ENCODE measurements around the gene POLR1B.
A peak's percentile ranks its signal among the peaks of the same experiment; 100 is the strongest.
"Not testable (repeated sequence)": the region's sequence is repeated elsewhere in the genome, so short reads cannot be mapped to it uniquely, and the experiment has no call there.

Gene POLR1B

DNA sequence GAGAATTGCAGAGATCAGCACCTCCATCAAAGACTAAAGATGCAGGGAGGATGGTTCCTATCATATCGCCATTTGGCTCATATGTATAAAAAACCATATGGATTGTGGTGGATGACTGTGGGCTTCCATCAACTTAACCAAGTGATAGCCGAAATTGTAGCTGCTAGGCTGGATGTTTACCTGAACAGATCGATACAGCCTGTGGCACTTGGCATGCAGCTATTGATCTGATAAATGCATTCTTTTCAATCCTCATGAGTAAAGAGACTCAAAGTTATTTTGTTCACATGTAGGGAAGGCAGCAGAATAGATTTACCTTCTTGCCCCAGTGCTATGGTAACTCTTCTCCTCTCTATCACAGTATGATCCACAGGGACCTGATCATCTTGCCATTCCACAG lies 60.7 kb downstream of the POLR1B start:
- no peak for DNase-seq

DNA sequence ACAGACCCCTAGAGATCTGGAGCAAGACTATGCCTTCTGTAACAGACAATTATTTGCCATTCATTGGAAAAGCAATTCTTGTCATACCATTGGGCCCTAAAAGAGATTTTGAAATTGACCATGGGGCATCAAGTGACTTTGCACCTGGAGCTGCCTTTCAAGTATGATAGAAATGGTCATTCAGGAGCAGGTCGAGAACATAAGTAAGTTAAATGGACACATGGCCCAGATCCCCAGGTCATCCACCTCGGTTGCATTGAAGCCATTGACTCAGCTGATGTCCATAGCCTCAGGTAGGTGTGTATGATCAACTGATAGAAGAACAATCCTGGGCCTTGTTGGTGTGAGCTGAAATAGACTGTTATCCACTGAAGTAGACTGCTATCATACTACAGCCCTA lies 61.5 kb downstream of the POLR1B start:
- DNase-seq, result no peak

DNA sequence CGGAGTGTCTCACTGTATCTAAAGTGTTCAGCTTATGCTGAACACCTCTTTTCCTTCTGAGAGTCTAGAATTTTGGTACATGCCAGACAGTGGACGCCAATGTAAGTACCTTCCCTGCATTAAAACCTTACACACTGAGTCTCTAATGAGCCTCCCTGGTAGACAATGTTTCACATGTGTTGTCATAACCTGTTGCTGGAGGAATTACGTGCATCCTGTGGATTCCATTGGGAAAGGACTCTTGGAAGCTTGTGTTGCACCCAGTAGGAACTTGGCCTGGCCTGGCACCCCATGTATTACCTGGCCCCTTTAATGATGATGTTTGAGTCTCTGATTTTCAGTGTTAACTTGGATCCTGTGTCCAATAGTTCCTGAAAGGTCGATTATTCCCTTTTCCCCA lies 62.7 kb downstream of the POLR1B start:
- DNase-seq, result no peak

DNA sequence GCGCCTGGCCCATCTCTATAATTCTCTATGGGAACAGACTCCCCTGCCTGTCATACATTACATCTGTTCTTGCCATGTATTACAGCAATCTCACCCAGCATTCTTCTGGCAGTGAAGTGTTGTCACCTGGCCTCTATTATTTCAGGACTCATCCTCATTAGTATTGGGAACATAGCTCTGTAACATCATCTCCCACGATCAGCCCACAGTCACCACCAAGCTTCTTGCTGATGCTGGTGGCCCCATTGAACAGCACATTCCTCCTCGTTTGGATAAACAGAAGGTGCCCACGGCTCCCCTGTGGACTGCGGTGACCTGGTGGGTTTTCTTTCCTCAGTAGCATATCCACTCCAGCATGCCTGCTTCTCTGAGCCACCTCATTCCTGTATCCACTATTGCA lies 63.7 kb downstream of the POLR1B start:
- DNase-seq, result no peak

DNA sequence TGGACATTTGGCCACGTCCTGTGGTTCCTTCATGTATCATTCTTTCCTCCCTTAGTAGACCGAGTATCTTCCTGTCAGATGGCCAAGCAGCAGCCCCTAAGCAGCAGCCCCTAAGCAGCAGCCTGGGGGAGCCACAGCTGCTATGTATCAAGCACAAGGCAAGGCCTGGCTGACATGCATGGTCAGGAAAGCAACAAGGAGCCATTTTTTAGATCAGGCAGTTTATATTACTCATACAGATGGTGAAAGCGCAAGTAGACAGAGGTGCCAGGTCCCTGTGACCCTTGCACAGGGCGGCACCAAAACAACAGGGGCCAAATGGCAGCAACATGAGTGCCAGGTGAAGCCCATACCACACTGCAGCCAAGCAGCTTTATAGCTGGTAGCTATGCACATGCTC lies 64.3 kb downstream of the POLR1B start:
- DNase-seq, result no peak

DNA sequence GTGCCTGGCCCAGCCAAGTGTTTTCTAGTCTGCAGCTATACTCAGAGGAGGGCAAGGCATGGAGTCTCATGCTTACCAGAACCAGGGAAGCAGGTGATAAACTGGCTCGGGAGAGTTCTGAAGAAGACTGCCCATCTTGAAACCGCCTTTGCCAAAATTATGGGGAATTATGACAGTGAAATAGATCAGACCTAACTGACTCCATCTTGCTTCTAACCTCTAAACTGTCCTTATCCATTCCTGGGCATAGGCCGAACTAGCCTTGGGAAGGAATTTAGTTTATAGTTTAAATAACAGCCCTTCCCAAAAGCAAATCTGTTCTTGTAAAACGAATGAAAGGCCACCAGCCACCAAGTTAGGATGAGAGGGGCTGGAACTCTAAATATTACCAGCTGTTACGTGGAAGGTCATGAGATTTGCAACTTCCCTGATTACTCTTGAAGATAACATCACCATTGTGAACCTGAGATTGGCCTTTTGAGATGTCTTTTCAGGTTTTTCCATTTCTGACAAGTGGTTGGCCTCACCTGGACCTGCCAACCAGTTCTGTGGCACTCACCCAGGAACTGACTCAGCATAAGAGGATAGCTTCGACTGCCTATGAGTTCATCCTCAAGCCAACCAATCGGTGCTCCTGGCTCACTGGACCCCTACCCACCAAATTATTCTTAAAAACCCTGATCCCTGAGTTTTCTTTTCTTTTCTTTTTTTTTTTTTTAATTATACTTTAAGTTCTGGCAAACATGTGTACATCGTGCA lies 65.6 kb downstream of the POLR1B start:
- DNase-seq, result no peak

DNA sequence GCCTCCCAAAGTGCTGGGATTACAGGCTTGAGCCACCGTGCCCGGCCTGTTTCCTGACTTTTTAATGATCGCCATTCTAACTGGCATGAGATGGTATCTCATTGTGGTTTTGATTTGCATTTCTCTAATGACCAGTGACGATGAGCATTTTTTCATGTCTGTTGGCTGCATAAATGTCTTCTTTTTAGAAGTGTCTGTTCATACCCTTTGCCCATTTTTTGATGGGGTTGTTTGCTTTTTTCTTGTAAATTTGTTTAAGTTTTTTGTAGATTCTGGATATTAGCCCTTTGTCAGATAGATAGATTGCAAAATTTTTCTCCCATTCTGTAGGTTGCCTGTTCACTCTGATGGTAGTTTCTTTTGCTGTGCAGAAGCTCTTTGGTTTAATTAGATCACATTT lies 67.1 kb downstream of the POLR1B start:
- DNase-seq, result not testable (repeated sequence)

DNA sequence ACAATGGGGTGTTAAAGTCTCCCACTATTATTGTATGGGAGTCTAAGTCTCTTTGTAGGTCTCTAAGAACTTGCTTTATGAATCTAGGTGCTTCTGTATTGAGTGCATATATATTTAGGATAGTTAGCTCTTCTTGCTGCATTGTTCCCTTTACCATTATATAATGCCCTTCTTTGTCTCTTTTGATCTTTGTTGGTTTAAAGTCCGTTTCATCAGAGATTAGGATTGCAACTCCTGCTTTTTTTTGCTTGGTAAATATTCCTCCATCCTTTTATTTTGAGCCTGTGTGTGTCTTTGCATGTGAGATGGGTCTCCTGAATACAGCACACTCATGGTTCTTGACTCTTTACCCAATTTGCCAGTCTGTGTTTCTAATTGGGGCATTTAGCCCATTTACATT lies 70.0 kb downstream of the POLR1B start:
- not testable (repeated sequence) for DNase-seq

DNA sequence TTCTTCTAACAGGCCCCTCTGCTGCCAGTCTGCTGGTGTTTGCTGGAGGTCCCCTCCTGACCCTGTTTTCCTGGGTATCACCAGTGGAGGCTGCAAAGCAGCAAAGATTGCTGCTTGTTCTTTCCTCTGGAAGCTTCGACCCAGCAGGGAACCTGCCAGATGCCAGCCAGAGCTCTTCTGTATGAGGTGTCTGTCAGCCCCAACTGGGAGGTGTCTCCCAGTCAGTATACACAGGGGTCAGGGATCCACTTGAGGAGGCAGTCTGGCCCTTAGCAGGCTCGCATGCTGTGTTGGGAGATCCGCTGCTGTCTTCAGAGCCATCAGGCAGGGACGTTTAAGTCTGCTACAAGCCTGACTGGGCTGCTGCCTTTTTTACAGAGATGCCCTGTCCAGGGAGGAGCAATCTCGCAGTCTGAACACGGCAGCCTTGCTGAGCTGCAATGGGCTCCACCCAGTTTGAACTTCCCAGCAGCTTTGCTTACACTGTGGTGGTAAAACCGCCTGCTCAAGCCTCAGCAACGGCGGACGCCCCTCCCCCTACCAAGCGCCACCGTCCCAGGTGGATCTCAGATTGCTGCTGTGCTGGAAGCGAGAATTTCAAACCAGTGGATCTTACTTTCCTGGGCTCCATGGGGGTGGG lies 72.1 kb downstream of the POLR1B start:
- DNase-seq, result no peak

DNA sequence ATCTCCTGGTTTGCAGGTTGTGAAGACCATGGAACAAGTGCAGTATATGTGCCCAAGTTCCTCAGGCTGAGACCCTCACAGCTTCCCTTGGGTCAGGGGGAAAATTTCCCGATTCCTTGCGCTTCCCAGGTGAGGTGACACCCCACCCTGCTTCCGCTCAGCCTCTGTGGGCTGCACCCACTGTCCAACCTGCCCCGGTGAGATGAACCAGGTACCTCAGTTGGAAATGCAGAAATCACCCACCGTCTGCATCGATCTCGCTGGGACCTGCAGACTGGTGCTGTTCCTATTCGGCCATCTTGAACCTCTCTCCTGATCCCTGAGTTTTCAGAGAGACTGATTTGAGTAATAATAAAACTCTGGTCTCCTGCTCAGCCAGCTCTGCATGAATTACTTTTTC lies 72.8 kb downstream of the POLR1B start:
- no peak for DNase-seq

DNA sequence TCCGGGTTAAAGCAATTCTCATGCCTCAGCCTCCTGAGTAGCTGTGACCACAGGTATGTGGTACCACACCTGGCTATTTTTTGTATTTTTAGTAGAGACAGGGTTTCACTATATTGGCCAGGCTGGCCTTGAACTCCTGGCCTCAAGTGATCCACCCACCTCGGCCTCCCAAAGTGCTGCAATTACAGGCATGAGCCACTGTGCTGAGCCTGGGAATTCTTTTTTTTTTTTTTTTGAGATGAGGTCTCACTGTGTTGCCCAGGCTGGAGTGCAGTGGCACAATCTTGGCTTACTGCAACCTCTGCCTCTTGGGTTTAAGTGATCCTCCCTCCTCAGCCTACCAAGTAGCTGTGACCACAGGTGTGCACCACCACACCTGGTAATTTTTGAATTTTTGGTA lies 73.5 kb downstream of the POLR1B start:
- not testable (repeated sequence) for DNase-seq

DNA sequence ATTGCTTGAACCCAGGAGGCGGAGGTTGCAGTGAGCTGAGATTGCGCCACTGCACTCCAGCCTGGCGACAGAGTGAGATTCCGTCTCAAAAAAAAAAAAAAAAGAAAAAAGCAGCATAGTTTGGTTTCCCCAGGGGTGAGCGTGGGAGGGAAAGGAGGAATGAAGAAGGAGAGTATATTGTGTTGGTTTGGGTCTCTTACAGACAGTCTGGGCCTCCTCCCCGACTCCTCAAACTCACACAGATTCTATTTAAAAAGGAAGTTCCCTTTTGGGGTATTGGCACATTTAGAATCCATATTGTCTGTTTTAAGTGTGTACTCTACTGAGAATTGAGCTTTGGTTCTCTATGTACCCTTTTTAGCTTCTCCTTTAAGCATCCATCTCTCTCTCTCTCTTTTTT lies 76.1 kb downstream of the POLR1B start:
- no peak for DNase-seq

DNA sequence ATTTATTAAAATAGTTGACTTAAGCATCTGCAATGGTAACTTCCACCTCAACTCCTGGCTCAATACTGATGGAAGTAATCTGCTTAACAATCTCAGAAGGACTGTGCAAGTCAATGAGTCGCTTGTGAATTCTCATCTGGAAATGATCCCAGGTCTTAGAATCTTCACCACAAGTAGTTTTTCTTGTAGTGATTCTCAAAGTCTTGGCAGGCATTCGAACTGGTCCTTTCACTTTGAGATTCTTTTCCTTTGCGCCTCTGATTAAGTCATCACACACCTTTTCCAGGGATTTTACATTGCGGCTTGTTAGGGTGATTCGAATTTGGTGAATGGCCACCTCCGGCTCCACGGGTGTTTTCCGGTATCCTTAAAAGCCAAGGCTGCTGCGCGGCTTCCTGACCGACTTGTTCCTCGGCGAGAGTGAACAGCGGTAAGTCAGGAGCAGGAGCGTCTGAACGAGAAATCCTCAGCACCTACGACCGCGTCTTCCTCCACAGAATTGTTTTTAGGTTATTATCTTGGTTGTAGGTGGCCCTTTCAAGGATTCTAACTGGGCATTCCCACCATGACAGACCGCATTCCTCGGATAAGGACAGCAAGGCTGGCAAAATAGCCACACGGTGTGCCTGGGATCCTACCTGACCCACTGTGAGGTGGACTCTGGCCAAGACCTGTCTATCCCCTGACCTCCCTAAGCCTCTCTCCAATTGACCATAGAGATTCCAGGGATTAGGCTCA lies 79.7 kb downstream of the POLR1B start:
- no peak for DNase-seq

DNA sequence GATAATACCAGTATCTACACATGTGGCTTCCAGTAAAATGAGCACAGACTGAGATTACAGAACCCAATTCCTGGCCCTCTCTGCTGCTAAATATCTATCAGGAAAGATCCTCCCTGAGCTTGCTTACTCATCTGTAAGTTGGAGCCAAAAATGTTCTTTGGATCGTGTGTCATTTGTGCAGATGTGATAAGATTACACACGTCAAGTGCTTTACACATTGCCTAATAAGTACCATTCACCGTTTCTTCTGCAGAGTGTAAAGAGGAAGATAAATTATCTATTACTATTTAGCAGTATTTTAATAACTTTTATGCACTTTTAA lies 80.2 kb downstream of the POLR1B start:
- DNase-seq, result peak in 1 of 2 donors; percentile 42

DNA sequence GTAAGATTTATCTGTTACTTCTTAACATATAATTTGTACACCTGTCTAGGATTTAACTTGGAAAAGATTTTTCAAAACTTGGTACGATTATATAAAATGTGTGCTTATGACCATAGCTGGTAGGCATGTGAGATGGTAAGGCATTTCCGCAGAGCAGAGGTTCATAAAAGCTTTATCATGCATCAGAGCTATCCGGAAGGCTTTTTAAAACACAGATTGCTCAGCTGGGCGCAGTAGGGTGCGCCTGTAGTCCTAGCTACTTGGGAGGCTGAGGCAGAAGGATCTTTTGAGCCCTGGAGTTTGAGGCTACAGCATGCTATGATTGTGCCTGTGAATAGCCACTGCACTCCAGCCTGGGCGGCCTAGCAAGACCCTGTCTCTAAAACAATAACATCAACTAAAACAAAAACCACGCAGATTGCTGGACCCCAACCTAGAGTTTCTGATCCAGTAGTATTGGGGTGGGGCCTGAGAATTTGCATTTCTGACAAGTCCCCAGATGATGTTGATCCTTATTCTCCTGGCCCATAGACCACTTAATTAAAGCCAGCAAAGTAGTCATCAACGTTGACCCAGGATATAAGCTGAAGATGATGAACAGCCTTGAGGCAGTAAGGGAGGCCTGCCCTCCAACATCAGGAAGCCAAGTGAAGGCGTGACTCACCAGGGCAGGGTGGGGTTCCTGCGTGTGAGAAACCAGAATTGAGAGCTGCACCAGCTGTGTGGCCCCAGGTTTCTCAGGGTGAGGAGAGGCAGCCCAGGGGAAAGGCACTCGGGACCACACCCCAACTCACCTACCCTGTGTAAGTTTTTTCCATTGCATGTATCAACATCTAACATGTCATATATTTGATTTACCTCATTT lies 81.9 kb downstream of the POLR1B start:
- DNase-seq, result peak; percentile 47 to 63

DNA sequence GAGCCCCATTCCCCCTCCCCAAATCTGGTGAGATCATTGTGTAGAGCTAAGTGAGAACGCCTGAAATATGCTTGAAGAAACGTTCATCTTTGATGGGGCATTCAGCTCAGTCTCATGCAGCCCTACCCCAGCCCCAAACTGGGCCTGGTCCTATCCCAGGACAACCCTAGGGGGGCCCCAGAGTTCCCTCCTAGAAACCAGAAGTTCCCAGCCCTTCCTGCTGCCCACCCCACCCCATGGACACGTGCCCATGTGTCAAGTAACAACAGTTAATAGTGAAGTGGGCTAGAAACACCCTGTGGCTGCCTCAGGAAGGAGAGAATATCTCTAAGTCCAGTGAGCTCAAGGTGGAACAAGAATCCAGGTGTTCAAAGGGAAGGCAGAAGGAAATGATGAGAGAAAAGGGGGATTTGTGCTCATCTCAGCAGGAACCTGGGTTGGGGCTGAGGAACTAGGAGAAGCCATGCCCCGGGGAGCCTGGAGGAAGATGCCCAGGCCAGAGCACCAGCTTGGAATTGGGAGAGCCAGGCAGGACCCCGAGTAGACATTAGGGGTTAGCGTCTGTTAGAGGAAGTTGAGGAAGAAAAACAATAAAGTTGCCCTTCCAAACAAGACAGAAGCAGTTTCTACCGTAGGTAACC lies 83.3 kb downstream of the POLR1B start:
- no peak for DNase-seq

DNA sequence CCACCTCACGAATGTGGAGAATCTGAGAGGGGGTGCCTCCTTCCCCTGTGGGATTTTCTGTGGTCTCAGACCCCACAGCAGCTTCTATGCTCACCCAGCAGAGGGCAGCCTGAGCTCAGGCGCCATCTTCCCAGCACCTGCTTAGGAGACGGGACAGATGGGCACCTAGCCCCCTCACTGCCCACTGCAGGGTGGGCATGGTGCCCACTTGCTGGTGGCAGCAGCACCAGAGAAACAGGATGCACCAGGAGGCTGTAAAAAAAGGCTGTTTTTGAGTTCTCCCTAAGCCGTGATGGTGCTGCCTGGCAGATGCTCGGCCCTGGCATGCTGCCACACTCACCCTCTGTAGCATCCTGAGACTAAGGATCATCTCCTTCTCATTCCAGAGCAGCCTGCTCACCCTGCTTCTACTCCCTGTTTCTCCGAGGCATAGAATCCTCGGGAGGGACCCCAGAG lies 84.4 kb downstream of the POLR1B start:
- peak; percentile 38 to 43 for DNase-seq
